HG03103 (cell line): ENCODE measurements around the gene HK1.
A peak's percentile ranks its signal among the peaks of the same experiment; 100 is the strongest.
"Not testable (repeated sequence)": the region's sequence is repeated elsewhere in the genome, so short reads cannot be mapped to it uniquely, and the experiment has no call there.

ENCODE experiments used
- ATAC-seq: cut with Tn5 transposase; IDR thresholded peaks from one replicate; pipeline ENCODE4 v1.9.1; 2021; ENCODE audit warnings: low read depth; ENCODE audit not compliant: unreplicated experiment

Gene HK1

GRCh38 chr10:69306421-69306820, 28.1 kb downstream of the HK1 start:
- ATAC-seq = no peak

GRCh38 chr10:69307434-69307833, 29.1 kb downstream of the HK1 start:
- ATAC-seq = no peak

- ATAC-seq = not testable (repeated sequence)
Measured at GRCh38 chr10:69308304-69308703, 30.0 kb downstream of the HK1 start.

- ATAC-seq = no peak
Measured at GRCh38 chr10:69311309-69311708, 33.0 kb downstream of the HK1 start.

GRCh38 chr10:69312528-69312927, 34.2 kb downstream of the HK1 start:
- ATAC-seq = no peak

- no peak for ATAC-seq
Measured at GRCh38 chr10:69315100-69315542, 36.8 kb downstream of the HK1 start.

- no peak for ATAC-seq
Measured at GRCh38 chr10:69315610-69316312, 37.5 kb downstream of the HK1 start.

- ATAC-seq = no peak
Measured at GRCh38 chr10:69316313-69317059, 38.2 kb downstream of the HK1 start.

- ATAC-seq = peak; percentile 37
Measured at GRCh38 chr10:69317175-69317604, 38.9 kb downstream of the HK1 start.

- no peak for ATAC-seq
Measured at GRCh38 chr10:69317626-69318105, 39.4 kb downstream of the HK1 start.

- ATAC-seq = peak; percentile 77
Measured at GRCh38 chr10:69318106-69318866, 40.0 kb downstream of the HK1 start.

GRCh38 chr10:69318867-69319727, 40.8 kb downstream of the HK1 start:
- ATAC-seq = peak; percentile 9

- no peak for ATAC-seq
Measured at GRCh38 chr10:69319841-69320316, 41.6 kb downstream of the HK1 start.

- no peak for ATAC-seq
Measured at GRCh38 chr10:69320521-69320920, 42.2 kb downstream of the HK1 start.

- no peak for ATAC-seq
Measured at GRCh38 chr10:69321039-69321715, 42.9 kb downstream of the HK1 start.

GRCh38 chr10:69321865-69322264, 43.6 kb downstream of the HK1 start:
- ATAC-seq = no peak

- ATAC-seq = not testable (repeated sequence)
Measured at GRCh38 chr10:69322346-69322745, 44.0 kb downstream of the HK1 start.

- no peak for ATAC-seq
Measured at GRCh38 chr10:69323622-69324021, 45.3 kb downstream of the HK1 start.

- ATAC-seq = no peak
Measured at GRCh38 chr10:69324583-69324982, 46.3 kb downstream of the HK1 start.
